OCI-LY3 (cell line): ENCODE measurements around the gene SUSD4.

ENCODE experiments used
- H2AFZ ChIP-seq: fragments of 200-600, 300-600 bp; shearing (Covaris generic); 2 replicates; pipeline ENCODE4 v1.6.0; 2014; ENCODE audit warnings: antibody characterized with exemption, low read depth, low read length
- H3K27ac ChIP-seq: fragments of 200-600, 300-600 bp; sonication (generic); 2 replicates; pipeline ENCODE4 v1.5.1; 2014; ENCODE audit warnings: mild to moderate bottlenecking, low read length, moderate library complexity, mixed read lengths
- H3K27me3 ChIP-seq: fragments of 200-600, 300-600 bp; sonication (generic); 2 replicates; pipeline ENCODE4 v1.6.1; 2014; ENCODE audit warnings: low read depth, low read length, mixed read lengths
- H3K36me3 ChIP-seq: fragments of 200-600, 300-600 bp; sonication (generic); replicated peaks from 2 replicates; pipeline ENCODE3; 2014; ENCODE audit warnings: low read depth, low read length, mixed read lengths
- H3K4me1 ChIP-seq: fragments of 300-600, 200-600 bp; sonication (generic); 2 replicates; pipeline ENCODE4 v1.6.1; 2014; ENCODE audit warnings: low read length, mixed read lengths
- H3K4me2 ChIP-seq: fragments of 200-600, 300-600 bp; sonication (generic); 2 replicates; pipeline ENCODE4 v1.6.1; 2014; ENCODE audit warnings: low read length, mixed read lengths
- H3K4me3 ChIP-seq: fragments of 300-600, 200-600 bp; sonication (generic); 2 replicates; pipeline ENCODE4 v1.5.1; 2014; ENCODE audit warnings: antibody characterized with exemption, mild to moderate bottlenecking, low read length, moderate library complexity
- H3K79me2 ChIP-seq: fragments of 300-600, 200-600 bp; shearing (Covaris generic); 2 replicates; pipeline ENCODE4 v1.6.1; 2014; ENCODE audit warnings: mild to moderate bottlenecking, low read length, mixed read lengths
- H3K9ac ChIP-seq: fragments of 300-600, 200-600 bp; shearing (Covaris generic); 2 replicates; pipeline ENCODE4 v1.6.0; 2014; ENCODE audit warnings: mild to moderate bottlenecking, low read length, moderate library complexity
- H3K9me3 ChIP-seq: fragments of 200-600, 300-600 bp; shearing (Covaris generic); 2 replicates; pipeline ENCODE4 v1.6.1; 2014; ENCODE audit warnings: low read length, mixed read lengths; ENCODE audit not compliant: insufficient read depth
- H4K20me1 ChIP-seq: fragments of 200-600, 300-600 bp; sonication (generic); 2 replicates; pipeline ENCODE4 v1.6.1; 2016; ENCODE audit warnings: low read length, mixed read lengths; ENCODE audit not compliant: insufficient read depth
- EZH2phosphoT487 ChIP-seq: fragments of 200-600 bp; shearing (Covaris generic); IDR thresholded peaks from 2 replicates; pipeline ENCODE4 v1.6.1; 2018; ENCODE audit warnings: antibody characterized with exemption, mixed run types, low read depth
- TF ChIP-seq, protein P1 (sequence below): fragments of 200-600, 300-600 bp; sonication (generic); IDR thresholded peaks from 2 replicates; pipeline ENCODE4 v1.5.1; 2014; ENCODE audit warnings: antibody characterized with exemption, low read length, low read depth

SUSD4 gene

DNA sequence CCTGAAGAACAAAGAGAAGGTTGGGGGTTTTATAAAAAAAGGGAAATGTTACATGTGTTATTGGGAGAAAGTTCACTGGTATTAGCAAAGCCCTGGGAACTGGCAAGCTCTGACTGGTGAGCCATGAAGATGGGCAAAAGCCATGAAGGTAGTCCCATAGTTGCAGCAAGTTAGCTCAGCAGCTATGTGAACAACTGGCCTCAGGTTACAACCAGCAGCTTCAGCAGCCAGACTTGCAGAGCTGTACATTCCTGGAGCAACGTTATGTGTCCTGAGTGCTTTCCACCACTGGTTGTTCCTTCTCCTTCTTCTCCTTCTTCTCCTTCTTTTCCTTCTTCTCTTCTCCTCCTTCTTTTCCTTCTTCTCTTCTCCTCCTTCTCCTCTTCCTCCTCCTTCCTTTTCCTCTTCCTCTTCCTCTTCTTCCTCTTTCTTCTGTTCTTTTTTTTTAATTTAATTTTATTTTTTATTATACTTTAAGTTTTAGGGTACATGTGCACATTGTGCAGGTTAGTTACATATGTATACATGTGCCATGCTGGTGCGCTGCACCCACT, 164.8 kb downstream of the SUSD4 start:
- H3K36me3 ChIP-seq = no peaks in the 10 kb centered on the region

DNA sequence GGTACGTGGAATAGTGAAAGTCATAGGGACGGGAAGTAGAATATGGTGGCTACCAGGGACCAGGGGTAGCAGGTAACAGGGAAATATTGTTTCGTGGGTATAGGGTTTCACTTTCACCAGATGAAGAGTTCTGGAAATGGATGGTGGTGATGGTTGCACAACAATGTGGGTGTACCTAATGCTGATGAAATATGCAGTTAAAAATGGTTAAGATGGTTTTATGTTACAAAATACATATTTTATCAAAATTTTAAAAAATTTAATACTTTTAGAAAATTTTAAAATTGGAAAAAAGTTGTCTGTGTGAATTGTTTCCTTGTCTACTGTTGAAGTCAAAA, 165.4 kb downstream of the SUSD4 start:
- H3K79me2 ChIP-seq = no peaks in the 10 kb centered on the region
- no peak overlapping the region for H3K9ac ChIP-seq
- H3K36me3 ChIP-seq = no peaks in the 10 kb centered on the region
- no peak overlapping the region for H2AFZ ChIP-seq
- H3K4me2 ChIP-seq = no peak overlapping the region
- no peak overlapping the region for H3K4me3 ChIP-seq
- peaks cover 15% of the 10 kb centered on the region; the same call in 1 of the 2 replicates for H3K27me3 ChIP-seq
- no peaks in the 10 kb centered on the region for H3K4me1 ChIP-seq
- H3K27ac ChIP-seq = no peak overlapping the region
- no peaks in the 10 kb centered on the region for H3K9me3 ChIP-seq
- TF ChIP-seq EZH2phosphoT487 = no peak
- TF ChIP-seq, protein P1, sequence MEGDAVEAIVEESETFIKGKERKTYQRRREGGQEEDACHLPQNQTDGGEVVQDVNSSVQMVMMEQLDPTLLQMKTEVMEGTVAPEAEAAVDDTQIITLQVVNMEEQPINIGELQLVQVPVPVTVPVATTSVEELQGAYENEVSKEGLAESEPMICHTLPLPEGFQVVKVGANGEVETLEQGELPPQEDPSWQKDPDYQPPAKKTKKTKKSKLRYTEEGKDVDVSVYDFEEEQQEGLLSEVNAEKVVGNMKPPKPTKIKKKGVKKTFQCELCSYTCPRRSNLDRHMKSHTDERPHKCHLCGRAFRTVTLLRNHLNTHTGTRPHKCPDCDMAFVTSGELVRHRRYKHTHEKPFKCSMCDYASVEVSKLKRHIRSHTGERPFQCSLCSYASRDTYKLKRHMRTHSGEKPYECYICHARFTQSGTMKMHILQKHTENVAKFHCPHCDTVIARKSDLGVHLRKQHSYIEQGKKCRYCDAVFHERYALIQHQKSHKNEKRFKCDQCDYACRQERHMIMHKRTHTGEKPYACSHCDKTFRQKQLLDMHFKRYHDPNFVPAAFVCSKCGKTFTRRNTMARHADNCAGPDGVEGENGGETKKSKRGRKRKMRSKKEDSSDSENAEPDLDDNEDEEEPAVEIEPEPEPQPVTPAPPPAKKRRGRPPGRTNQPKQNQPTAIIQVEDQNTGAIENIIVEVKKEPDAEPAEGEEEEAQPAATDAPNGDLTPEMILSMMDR = no peak
- no peaks in the 10 kb centered on the region for H4K20me1 ChIP-seq

More for the DNA sequence above, 164.8 kb downstream of the SUSD4 start:
- H3K9ac ChIP-seq = no peak overlapping the region
- H3K4me2 ChIP-seq = no peak overlapping the region
- H3K27ac ChIP-seq = no peak overlapping the region
- H3K27me3 ChIP-seq = peaks cover 14% of the 10 kb centered on the region; the same call in 1 of the 2 replicates
- no peaks in the 10 kb centered on the region for H4K20me1 ChIP-seq
- TF ChIP-seq, protein P1 = no peak
- TF ChIP-seq EZH2phosphoT487 = no peak
- no peak overlapping the region for H3K4me3 ChIP-seq
- no peaks in the 10 kb centered on the region for H3K9me3 ChIP-seq
- no peaks in the 10 kb centered on the region for H3K79me2 ChIP-seq
- H2AFZ ChIP-seq = no peak overlapping the region
- H3K4me1 ChIP-seq = no peaks in the 10 kb centered on the region

DNA sequence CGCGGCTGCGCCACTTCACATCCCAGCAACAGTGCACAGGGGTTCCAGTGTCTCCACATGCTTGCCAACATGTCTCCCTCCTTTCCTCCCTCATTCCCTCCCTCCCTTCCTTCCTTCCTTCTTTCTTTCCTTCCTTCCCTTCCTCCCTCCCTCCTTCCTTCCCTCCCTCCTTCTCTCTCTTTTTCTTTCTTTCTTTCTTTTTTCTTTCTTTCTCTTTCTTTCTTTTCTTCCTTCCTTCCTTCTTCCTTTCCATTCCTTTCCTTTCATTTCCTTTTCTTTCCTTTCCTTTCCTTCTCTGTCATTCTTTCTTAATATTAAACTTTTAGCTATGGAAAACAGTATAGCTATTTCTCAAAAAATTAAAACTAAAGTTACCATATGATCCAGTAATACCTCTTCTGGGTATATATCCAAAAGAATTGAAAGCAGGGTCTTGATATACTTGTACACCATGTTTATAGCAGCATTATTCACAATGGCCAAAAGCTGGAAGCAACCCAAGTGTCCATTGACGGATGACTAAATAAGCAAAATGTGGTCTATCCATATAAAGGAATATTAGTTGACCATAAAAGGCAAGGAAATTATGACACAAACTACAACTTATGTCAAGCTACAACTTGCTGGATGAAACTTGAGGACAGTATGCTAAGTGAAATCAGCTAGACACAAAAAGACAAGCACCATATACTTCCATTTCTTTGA, 165.9 kb downstream of the SUSD4 start:
- Histone ChIP-seq H3K4me1 (no peaks in the 10 kb centered on the region), H4K20me1 (no peaks in the 10 kb centered on the region), H3K9me3 (no peaks in the 10 kb centered on the region), H3K27ac (no peak overlapping the region), H2AFZ (no peak overlapping the region), H3K4me3 (no peak overlapping the region), H3K9ac (no peak overlapping the region), H3K36me3 (no peaks in the 10 kb centered on the region), H3K27me3 (peaks cover 15% of the 10 kb centered on the region; the same call in 1 of the 2 replicates), H3K79me2 (no peaks in the 10 kb centered on the region), H3K4me2 (no peak overlapping the region)
- TF ChIP-seq, protein P1 = no peak
- TF ChIP-seq EZH2phosphoT487 = no peak

DNA sequence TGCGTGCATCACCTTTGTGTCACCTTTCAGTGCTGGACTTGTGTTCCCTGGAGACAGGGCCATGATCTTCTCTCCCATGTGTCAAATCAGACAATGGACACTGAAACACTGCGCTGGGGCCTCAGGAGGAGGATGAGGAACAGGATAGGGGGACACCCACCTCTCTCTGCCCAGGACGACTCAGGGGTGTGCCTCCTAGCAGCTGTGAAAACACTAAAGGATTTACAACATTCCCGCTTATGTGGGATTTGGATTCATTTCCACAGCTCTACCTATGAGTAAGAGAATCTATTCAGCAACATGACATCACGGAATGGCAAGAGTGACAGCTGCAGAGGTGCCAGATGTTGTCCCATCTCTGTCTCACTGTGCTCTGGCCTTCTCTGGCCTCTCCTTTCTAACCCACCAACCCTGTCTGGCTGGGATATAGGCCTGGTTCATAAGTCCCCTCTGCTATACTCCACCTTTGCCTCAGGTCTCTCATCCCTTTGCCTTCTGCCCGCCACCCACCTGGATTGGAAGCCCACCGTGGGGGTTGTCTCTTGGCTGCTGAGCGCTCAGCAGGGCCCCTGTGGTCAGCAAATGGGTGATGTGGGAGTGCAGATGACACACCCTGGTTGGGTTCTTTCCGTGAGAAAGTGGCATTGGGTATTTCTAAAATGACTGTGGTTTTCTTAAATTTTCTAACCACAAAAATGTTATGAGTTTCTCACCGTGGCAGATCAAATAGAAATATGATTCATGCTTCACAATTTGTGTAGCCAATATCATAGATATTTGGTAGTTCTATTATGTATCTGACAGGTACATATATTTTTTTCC, 173.9 kb downstream of the SUSD4 start:
- H3K27ac ChIP-seq = no peak overlapping the region
- no peak overlapping the region for H2AFZ ChIP-seq
- no peaks in the 10 kb centered on the region for H3K36me3 ChIP-seq
- TF ChIP-seq EZH2phosphoT487 = no peak
- TF ChIP-seq, protein P1 = no peak
- no peak overlapping the region for H3K9ac ChIP-seq
- no peak overlapping the region for H3K4me3 ChIP-seq
- no peaks in the 10 kb centered on the region for H4K20me1 ChIP-seq
- no peak overlapping the region for H3K4me2 ChIP-seq
- peaks cover 33% of the 10 kb centered on the region for H3K27me3 ChIP-seq
- no peaks in the 10 kb centered on the region for H3K79me2 ChIP-seq
- H3K4me1 ChIP-seq = 0 out of 2 replicates have a peak, but pooled peaks cover 3% of the 10 kb centered on the region
- no peaks in the 10 kb centered on the region for H3K9me3 ChIP-seq
